HL-60 (cell line): ENCODE measurements around the gene AHRR.

Source experiments
- GABPA ChIP-seq: IDR thresholded peaks from 2 replicates; pipeline ENCODE4 v1.6.1; 2012; ENCODE audit warnings: low read depth
- POLR2AphosphoS5 ChIP-seq: IDR thresholded peaks from 2 replicates; pipeline ENCODE4 v1.6.1; 2012; ENCODE audit warnings: low read depth
- TF ChIP-seq, protein P1 (sequence below): IDR thresholded peaks from one replicate; pipeline ENCODE4 v1.5.1; 2011; ENCODE audit warnings: low read length, control low read depth, inconsistent platforms; ENCODE audit not compliant: insufficient read depth
- TF ChIP-seq, protein P2 (sequence below): IDR thresholded peaks from 2 replicates; pipeline ENCODE4 v1.6.1; 2012; ENCODE audit warnings: low read depth; ENCODE audit not compliant: insufficient replicate concordance

DNA sequence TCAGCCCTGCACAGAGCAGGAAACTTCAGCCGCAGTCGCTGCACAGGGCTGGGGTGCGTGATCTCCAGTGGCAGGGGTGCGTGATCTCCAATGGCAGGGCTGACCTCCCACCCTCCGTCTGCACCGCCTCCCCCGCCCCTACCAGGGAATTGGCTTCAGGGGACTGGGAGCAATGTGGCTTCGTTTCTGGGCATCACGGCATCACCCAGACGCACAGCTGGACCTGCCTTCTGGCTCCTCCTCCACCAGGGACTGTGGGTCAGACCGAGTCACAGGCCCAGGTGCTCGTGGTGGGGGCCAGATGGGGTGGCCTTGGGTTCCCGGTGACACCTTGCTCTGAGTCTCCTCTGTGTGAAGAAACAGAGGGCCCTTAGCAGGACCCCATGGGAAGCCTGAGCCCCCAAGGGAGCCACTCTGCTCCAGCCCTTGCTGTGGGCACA, 51.1 kb downstream of the AHRR start:
- TF ChIP-seq, protein P1, sequence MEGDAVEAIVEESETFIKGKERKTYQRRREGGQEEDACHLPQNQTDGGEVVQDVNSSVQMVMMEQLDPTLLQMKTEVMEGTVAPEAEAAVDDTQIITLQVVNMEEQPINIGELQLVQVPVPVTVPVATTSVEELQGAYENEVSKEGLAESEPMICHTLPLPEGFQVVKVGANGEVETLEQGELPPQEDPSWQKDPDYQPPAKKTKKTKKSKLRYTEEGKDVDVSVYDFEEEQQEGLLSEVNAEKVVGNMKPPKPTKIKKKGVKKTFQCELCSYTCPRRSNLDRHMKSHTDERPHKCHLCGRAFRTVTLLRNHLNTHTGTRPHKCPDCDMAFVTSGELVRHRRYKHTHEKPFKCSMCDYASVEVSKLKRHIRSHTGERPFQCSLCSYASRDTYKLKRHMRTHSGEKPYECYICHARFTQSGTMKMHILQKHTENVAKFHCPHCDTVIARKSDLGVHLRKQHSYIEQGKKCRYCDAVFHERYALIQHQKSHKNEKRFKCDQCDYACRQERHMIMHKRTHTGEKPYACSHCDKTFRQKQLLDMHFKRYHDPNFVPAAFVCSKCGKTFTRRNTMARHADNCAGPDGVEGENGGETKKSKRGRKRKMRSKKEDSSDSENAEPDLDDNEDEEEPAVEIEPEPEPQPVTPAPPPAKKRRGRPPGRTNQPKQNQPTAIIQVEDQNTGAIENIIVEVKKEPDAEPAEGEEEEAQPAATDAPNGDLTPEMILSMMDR = no peak
- TF ChIP-seq POLR2AphosphoS5 (no peak), GABPA (no peak)
- TF ChIP-seq, protein P2, sequence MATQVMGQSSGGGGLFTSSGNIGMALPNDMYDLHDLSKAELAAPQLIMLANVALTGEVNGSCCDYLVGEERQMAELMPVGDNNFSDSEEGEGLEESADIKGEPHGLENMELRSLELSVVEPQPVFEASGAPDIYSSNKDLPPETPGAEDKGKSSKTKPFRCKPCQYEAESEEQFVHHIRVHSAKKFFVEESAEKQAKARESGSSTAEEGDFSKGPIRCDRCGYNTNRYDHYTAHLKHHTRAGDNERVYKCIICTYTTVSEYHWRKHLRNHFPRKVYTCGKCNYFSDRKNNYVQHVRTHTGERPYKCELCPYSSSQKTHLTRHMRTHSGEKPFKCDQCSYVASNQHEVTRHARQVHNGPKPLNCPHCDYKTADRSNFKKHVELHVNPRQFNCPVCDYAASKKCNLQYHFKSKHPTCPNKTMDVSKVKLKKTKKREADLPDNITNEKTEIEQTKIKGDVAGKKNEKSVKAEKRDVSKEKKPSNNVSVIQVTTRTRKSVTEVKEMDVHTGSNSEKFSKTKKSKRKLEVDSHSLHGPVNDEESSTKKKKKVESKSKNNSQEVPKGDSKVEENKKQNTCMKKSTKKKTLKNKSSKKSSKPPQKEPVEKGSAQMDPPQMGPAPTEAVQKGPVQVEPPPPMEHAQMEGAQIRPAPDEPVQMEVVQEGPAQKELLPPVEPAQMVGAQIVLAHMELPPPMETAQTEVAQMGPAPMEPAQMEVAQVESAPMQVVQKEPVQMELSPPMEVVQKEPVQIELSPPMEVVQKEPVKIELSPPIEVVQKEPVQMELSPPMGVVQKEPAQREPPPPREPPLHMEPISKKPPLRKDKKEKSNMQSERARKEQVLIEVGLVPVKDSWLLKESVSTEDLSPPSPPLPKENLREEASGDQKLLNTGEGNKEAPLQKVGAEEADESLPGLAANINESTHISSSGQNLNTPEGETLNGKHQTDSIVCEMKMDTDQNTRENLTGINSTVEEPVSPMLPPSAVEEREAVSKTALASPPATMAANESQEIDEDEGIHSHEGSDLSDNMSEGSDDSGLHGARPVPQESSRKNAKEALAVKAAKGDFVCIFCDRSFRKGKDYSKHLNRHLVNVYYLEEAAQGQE = no peak
